HK-2 (cell line): ENCODE results near the gene LEMD2.

Source experiments
- DNase-seq: peaks from one replicate; pipeline ENCODE4 v3.0.0-alpha.2; 2018; ENCODE audit not compliant: unreplicated experiment

The LEMD2 gene

DNA sequence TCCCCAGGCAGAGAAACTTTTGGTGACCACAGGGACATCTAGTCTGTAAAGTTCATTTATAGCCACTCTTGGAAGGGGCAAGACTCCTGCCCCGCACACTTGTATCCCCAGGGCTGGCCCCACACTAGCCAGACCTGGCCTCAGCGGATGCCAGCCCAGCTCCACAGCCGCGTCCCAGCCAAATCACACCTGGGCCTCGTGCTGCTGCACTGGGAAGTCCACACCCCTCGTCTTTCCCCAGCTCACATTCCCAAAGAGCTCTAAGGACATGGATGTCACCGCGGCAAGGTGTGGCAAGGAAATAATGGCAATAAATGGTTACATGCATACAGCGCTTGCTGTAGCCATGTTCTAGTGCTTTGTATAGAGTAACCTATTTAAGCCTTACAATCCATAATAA lies 50.8 kb downstream of the LEMD2 start:
- DNase-seq: no peak

DNA sequence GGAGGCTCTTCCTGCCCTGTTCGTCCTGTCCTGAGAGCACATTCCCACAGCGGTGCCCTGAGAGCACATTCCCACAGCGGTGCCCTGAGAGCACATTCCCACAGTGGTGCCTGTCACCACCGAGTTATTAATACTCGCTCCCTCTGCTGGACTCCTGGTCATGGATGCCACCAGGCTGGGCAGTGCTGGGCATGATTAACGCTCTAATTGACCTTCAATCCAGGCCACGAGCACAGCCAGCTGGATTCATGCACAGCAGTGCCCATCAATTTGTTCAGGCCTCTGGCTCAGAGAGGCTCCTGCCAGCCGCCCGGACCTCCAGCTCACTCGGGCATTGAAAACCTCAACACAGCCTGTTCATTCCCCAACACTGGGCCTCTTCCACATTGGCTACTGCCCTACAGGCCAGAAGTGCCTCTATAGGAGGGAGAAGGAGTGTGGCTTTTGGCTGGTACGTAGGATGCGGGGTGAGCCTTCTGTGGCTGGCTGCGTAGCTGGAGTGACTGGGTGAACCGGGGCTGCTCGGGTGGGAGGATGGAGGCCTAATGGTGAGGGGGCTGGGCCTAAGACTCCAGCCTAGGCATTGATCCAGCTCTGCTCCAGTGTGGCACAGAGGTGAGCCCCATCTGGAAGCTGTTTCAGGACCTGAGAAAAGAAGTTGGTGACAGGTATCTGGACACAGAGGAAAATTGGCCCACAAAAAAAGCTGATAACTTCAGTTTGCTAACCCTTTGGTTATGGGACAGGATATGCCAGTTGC lies 51.5 kb downstream of the LEMD2 start:
- no peak for DNase-seq

DNA sequence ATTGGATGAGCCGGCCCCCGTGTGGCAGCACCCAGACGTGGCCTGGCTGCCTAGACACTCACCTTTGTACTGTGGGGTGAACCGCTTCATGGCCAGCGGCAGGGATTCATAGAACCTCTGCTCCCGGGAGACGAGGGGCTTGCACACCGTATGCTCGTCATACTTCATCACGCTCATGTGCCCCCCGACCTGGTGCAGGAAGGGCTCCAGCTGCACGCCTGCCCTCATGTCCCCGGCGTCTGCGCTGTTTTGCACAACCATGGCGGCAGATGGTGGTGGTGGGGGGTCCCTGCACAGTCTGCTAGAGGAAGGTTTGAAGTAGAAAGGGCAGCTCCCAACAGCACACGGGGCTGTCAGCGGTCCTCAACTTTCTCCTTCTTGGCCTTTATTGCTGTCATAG lies 53.7 kb downstream of the LEMD2 start:
- no peak for DNase-seq

DNA sequence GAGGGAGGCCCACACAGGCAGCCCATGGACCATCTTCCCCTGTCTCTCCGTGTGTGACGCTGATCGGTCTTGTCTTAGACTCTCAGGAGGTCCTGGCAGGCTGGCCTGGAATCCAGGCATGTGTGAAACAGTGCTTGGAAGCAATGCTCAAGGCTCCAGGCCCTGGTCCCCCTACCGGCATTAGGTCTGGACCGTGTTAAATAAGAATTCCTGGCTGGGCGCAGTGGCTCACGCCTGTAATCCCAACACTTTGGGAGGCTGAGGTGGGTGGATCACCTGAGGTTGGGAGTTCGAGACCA lies 55.3 kb downstream of the LEMD2 start:
- DNase-seq: no peak

DNA sequence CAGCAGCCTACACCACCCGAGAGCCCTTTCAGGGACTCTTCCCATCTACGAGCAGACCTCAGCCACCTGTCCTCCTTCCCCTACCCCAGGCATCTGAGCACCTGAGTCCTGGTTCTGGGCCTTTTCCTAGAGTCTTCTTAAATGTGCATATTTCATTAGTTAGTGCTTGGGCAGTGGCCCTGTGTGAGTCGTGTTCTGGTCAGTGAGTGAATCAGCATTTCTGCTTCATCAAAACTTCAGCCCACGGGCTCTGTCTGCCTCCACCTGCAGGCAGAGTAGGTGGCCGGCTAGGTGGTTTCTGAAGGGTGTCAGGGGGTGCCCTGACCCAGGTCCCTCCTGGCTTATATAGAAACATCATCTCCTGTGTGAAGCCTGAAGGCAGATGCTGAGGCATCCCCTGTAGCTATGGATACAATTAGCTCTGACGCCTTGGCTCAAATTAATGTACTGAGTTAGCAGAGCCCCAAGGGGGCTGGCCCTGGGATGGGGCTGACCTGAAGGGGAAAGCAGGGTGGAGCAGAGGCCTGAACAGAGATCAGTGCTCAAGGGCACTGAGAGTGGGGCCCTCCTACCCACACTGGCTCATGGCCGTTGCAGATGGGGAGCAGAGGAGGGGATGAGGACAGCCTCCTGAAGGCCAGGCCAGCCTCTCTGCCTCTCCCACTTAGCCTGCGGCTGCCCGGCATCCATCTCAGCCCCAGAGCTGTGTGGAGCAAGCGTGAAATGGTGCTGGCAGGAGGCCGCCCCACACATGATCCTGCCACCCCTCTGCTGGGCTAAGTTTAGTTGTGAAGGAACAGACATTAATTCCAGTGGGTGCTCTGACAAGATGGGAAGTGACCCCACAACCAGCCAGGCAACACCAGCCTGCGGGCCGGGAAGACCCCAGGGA lies 55.9 kb downstream of the LEMD2 start:
- peak; percentile 36 for DNase-seq

DNA sequence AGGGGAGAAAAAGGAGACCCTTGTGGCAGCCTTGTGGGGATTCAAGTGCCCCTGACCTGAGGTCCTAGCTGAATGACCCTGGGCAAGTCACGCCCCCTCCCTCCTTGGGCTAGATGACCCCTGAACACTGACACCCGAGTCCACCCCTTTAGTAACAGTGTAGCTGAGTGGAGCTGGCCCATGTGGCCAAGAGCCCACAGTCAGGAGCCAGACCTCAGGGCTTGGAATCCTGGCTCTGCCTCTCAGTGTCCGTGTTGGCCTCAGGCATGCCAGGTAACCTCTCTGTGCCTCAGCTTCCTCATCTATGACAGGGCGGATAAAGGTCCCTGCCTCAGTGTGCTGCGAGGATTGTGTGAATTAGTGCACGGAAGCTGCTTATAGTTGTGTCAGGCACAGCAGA lies 56.5 kb downstream of the LEMD2 start:
- DNase-seq: no peak

DNA sequence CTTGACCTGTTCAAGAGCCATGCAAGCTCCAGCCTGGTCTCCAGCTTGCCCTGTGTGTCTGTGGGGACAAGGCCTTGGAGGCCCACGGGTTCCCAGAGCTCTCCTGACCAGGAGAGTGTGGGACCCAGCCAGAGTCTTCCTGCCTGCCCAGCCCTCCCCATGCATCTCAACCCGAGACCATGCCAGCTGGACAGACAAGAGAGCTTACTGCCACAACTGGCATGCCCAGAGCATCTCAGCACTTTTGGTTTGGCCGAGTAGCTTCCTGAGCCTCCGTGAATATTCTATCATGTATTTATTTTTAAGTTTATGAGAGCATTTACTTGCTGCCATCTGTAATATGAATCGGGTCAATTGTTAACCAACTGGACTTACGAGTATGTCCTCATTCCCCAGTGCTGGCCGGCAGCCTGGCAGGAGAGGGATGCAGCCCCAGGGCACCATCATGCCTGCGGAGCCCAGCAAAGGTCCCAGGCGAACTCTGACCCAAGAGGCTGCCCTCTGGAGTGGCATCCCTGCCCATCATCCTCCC lies 57.1 kb downstream of the LEMD2 start:
- DNase-seq: no peak

DNA sequence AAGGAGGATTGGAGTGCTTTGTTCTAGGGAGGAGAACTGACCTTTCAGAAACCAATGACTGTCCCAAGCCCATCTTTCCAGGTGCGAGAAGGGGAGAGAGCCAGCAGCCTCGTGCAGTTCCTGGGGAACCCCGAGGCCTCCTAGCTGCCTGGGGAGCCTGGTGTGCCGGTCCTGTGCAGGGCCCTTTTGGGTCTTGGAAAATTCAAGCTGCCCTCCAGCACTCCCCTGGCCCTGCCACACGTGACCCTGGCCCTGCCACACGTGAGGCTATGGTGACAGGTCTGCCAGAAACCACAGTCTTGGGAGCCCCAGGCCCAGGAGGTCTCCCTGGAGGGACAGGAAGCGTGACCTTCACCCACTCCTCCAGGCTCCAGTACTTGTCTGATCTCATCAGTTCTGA lies 57.9 kb downstream of the LEMD2 start:
- DNase-seq: no peak

DNA sequence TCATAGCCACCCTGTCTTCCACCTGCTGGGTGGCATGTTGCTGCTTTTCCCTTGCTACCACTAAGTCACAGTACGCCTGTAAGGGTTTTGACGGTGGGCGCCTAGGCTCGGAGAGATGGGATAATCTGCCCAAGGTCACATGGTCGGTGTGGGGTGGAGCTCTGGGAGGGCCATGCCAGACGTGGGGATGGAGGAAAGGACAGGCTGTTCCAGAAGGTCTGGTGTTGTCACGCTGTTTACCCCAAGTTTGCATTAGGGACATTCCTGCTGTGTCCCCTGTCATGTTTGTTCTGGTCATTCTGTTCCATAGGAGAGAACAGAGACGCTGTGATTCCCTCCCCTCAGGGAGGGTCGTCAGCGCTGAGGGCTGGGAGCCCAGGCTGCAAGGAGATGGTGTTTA lies 58.3 kb downstream of the LEMD2 start:
- no peak for DNase-seq

DNA sequence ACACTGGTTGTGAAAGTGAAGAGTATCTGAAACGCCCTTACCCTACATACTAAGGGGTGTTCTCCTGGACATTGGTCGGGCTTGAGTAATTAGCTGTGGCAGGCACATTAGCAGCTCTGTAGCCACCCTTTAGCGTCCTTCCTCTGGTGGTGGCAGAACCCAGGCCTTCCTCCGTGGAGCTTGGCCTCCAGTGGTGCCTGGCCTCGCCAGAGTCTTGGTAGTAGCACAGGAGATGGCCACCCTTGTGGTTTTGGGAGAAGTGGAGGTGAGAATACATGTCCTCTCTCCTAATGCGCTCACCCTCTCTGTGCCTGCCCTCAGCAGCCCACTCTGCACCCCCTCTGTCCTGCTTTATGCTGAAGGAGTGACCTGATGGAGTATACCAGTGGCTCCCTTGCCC lies 59.9 kb downstream of the LEMD2 start:
- no peak for DNase-seq

DNA sequence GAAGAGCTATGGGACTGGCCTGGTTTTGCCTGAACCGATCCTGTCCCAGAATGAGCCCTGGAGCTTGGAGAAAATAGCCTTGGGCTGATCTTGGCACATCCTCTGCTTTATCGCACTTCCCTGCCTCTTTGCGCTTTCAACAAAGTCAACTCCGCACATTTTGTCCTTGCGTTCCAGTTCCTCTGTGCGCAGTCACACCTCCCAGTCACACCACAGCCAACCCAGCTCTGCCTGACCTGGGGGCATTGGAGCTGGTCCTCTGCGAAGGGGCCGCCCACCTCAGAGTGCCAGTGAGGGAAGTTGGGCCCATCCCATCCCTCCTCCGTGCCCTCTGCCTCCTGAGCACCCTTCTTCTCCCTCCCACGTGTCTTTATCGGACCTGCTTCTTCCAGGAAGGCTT lies 60.5 kb downstream of the LEMD2 start:
- no peak for DNase-seq

DNA sequence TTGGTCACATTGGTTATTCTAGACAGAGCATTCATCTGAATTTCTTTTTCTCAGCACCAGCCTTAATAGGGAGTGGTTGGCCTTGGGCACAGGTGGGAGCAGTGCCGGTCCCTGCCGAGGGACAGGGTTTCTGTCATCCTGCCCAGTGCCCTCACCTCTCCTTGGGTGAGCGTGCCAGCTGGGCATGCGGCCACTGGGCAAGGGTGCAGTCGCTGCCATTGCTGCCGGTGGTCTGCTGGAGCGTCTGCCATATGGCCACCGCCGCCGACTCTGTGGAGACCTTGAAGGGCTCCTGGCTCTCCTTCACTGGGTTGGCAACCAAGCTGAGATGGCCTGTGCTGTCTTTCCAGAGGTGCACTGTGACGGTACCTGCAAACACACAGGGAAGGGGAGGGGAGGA lies 61.0 kb downstream of the LEMD2 start:
- no peak for DNase-seq

DNA sequence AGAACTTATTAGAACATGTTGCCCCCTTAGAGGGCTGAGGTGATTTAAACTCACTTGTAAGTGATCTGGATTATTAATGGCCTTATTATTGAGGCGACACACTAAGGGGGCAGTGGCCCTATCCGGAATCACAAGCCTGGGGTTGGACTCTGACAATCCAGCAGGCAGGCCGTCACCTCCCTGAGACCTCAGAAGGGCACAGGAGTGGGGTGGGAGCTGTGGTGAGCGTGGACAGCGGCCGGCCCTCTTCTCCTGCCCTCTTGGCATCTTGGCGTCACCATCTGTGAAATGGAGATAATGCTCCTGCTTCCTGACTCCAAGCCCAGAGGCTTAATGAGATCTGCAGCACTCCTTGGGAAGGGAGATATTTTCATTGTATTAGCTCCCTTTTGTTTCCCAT lies 61.8 kb downstream of the LEMD2 start:
- DNase-seq: no peak

DNA sequence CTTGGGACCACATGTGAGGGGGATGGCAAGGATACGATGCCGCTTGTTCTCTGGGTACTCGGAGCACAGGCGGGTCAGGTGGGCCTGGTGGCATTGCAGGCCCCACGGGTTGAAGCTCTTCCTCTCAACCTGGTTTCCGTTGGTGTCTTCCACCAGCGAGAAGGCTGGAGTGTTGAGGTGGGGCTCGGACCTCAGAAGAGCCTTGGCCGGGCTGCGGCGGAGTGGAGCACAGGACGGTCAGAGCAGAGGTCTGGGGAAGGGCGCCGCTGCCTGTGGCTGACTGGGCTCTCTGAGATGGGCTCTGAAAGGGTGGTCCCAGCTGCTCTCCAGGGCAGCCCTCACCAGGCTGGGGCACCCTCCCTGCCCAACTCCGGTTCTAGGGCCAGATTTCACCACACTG lies 62.2 kb downstream of the LEMD2 start:
- DNase-seq: no peak

DNA sequence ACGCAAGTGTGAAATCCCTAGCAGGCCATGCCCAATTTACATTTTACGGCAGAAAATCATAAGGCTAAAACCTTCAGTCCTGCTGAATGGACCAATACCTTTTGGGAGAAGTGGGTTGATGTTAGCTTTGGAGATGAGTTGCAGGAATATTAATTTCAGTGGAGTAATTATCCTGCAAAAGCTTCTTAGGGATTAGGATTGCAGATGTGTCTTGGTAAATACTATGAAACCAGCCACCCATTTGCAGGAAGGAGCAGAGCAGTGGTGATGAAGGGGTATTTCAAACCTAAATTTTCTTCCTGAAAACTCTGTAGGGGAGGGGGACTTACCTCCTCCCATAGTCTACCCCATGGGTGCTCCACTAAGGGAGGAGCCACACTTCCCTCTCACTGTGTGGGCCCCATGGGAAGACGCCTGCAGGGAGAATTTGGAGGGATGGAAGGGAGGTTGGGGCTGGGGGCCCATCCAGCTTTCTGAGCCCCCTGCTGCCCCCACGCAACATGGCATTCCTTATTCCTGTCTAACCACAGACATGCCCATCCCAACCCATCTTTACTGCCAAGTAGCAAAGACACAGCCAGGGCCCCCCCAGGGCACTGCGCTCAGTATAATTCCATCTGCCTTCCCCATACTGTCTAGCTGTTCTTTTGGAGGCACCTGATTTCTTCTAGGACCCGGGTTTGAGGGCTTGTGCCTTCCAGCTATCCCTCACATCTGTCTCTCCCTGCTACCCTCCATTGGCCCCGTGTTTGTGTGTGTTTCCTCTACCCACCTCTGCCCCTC lies 62.8 kb downstream of the LEMD2 start:
- no peak for DNase-seq

DNA sequence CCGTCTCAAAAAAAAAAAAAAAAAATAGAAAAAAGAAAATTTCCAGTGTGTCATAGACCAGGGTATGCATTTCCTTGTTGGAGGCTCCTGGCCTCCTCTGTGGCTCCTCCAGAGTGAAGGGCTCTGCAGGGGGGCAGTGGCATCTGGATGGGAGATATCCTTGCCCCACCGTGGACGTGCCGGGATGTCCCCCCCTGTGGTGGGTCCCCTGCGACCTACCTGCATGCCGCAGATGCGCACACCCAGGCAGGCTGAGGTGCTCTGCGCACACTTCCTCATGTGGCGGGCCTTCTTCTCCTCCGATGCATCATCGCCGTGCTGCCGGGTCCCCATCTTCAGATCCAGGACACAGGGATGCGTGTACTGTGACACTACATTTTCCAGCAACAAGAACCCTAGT lies 63.7 kb downstream of the LEMD2 start:
- DNase-seq: no peak

DNA sequence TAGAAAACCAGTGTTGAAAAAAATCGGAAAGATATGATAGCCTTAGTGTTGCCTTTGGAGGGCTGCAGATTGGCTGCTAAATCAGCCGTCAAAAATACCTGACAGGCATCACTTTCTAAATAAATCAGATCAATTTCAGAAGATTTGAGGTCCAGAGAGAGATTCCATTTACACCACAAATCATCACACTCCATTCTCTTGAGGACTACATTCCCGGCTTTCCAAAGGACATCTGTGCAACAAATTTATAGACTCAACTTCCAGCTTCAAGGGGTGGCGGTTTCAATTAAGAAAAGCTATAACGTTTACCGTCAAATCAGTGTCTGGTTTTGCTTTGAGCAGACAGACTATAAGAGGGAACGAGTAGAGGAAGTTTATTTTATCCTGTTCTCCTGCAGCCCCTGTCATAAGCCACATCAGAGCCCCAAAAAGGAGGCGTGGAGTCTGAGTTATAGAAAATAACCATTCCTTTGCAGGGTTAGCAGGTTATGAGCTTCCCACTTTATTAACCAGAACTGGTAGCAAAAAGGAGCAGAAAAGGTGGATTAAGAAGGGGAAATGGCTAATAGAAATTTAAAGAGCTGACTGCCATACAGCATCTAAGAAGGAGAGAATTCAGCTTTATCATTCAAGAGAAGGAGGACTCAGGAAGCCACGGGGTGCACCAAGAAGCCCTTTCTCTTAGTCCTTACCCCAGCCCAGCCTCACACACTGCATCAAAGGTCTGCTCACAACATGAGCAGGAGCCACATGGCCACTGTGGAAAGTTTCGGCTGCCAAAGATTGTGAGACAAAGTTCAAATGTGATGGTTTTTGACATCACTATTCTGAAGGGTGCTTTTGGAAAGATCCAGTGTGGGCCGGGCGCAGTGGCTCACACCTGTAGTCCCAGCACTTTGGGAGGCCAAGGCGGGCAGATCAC lies 64.6 kb downstream of the LEMD2 start:
- no peak for DNase-seq

DNA sequence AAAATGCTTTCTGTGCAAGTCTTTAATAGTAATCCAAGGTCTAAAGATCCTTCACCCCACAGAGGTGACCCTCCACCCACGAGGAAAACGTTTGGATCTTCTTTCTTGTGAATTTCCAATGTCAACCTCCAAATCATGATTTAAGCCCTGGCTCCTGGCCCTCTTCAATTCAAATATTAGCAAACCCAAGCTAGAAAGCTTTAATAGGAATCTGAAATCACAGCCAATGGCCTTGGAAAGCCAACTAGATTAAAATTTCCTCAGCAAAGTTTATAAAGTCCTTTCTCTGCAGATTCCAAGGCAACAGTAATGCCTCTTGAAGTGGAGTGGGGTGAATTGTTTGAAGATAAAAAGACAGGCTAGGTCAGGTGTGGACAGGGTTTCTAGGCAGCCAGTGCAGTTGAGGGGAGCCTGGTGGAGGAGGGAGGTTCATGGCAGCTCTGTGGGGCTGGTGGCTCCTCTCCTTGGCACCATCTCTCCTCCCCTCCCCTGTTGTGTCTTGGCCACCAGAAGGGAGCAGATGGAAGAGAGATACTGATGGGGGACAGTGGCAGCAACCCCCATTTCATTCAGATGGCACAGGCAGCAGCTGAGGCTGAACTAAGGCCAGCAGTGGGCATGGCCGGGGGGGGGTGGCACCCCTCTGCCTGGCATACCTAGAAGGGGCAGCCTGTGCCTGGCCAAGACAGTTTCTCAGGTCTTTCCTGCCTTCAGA lies 65.4 kb downstream of the LEMD2 start:
- no peak for DNase-seq

DNA sequence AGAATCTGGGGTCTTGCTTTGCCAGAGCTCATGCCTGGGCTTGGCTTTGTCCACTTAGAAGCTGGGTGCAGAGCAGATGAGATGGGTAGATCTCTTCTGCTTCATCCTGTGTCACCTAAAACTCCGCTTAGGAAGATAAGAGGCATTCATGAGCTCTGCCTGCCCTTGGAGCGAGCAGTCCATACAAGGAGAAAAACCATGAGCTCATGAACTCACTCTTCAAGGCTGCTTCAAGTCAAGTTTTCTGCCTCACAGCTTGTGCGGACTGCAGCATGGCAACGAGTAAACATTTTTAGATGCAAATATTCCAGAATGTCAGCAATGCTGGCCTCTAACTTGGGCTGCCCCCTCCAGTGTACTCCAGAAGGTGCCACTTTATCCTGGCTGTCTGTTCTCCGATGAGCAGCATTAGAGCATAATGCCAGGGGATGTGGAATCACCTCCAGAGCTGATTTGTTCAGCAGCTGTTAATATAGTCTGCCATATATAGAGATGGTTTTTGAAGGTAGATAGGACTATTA lies 66.8 kb downstream of the LEMD2 start:
- DNase-seq: no peak

DNA sequence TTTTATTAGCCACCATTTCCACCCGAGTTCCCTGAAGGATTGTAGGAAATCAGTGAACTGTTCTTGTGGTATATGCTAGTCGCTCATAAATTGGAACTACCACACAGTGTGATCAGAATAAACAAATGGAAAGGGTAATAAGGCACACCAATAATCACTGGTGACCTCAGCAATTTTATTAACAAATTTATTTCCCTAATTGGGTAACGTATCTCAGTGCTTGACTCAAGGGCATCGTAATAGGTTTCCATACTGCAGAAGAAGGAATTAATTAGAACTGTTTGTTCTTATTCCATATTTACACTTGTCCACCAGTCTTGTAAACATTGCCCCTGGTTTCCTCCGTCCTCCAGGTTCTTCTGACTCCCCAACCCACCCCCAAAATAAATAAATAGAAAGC lies 67.4 kb downstream of the LEMD2 start:
- DNase-seq: no peak
